ENCODE measurements around the gene IFNA5. TPM values are rescaled to one million over a fixed set of nuclear protein-coding genes. Genes with fewer than 3 reads are reported as not detected.

Gene IFNA5
- total RNA-seq, 1 experiment from 2014 or later, result not detected

DNA sequence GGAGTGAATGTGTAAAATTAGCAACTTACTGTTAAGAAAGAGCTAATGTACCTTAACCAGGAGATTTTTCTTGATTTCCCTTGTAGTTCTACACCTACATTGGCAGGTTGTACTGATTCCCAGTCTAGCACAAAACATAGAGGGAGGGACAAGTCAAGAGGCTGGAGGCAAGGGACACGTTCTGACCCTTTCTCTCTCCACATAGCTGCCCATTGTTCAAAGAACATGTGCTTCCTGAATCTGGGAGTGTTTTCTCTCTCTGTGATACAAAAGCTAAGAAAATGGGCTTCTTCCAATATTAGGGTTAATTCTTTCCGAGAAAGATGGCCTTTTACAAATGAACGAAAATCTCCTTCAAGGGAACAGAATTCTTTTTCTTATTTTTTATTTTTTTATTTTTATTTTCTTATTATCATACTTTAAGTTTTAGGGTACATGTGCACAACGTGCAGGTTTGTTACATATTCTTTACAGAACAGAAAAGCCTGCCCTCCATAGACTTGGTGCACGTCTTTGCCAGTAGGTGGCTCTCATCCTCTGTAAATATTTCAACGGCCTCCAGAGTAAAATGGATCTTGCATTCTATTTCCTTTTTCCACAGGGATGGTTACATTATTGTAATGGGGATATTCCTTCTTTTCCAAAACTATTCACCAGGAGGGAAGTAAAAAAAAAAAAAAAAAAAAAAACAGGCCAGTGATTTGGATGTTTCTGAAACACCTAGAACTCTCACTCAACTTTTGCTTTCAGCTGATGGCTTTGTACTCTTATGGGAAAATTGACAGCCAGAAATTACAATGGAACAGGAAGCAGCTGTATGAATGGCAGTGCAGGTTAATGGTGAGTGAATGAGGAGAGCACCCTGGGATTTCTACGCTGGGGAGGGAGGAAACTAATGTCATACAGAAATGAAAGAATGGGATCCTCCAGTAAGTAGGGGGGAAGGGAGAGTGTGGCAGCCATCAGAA is 13.1 kb upstream of the IFNA5 start:
- Histone ChIP-seq H4K20me1 (ENCODE audit: insufficient read depth) (no peaks in the 10 kb centered on the region), H3K27ac (ENCODE audit: low read depth, low read length) (no peak overlapping the region), H3K9me2 (ENCODE audit: insufficient read depth) (no peaks in the 10 kb centered on the region), H3K9ac (ENCODE audit: low read length) (no peak overlapping the region), H3K4me3 (replicated peaks in 1 of 2; ENCODE audit: low read depth in 1 of 2, low read length in 2 of 2) (no peak overlapping the region), H3K9me3 (ENCODE audit: control insufficient read depth in 1 of 2, insufficient read depth in 1 of 2, low read depth in 1 of 2, low read length in 2 of 2) (no peaks in the 10 kb centered on the region), H2AFZ (ENCODE audit: low read depth, low read length, poor library complexity, severe bottlenecking) (peak overlapping the region; percentile 52), H3K4me1 (ENCODE audit: control insufficient read depth in 1 of 2, insufficient read depth in 2 of 2, low read length in 2 of 2) (peaks cover 3 to 10% of the 10 kb centered on the region in 2 experiments; a peak in 3 of 4 replicates), H3K79me2 (ENCODE audit: insufficient read depth, low read length) (no peaks in the 10 kb centered on the region), H3K36me3 (ENCODE audit: control insufficient read depth in 1 of 2, insufficient read depth in 2 of 2, low read length in 2 of 2) (no peaks in the 10 kb centered on the region), H3K4me2 (ENCODE audit: low read length) (peak overlapping the region; percentile 42), H3K27me3 (ENCODE audit: insufficient read depth, low read length) (no peaks in the 10 kb centered on the region)
- ChIA-PET CTCF (interaction anchor here (0.6 to 3.3 kb wide), 19 partner anchors 8 to 1519 kb away, joined by 3 to 21 read pairs (median 4); no protein-coding TSS in a partner anchor), POLR2A (interaction anchor here (1.0 kb wide), 1 partner anchor 204 kb away, joined by 3 read pairs; no protein-coding TSS in a partner anchor), RAD21 (ENCODE audit: low non-redundant PET in 1 of 2, low total read pairs in 2 of 2, uncharacterized antibody in 2 of 2, unreplicated experiment in 2 of 2) (interaction anchor here in 1 of 2 experiments (0.6 to 0.7 kb wide), 3 partner anchors 83 to 809 kb away, joined by 4 read pairs; no protein-coding TSS in a partner anchor)
- DNase-seq (ENCODE audit: low read depth, low spot score) (no peak), ATAC-seq (peak; percentile 89)
- TF ChIP-seq REST (IDR thresholded peaks at IDR 0.05; ENCODE audit: low read depth) (no peak), RAD21 (IDR thresholded peaks at IDR 0.05; ENCODE audit: low read depth) (peak; percentile 69), CTCF (IDR thresholded peaks at IDR 0.05 in 2 of 3, conservative IDR thresholded peaks at IDR 0.05 in 1 of 3; ENCODE audit: borderline replicate concordance in 1 of 3, insufficient read depth in 1 of 3, low read depth in 2 of 3, low read length in 2 of 3) (peak; percentile 54 to 68 (median 63); a peak in 5 of 6 replicates), CEBPB (IDR thresholded peaks at IDR 0.05; ENCODE audit: low read depth) (no peak), SRF (IDR thresholded peaks at IDR 0.05; ENCODE audit: low read depth) (no peak), EZH2 (IDR thresholded peaks at IDR 0.05) (no peak), MAX (IDR thresholded peaks at IDR 0.05) (no peak)
- TF ChIP-seq, protein P1, sequence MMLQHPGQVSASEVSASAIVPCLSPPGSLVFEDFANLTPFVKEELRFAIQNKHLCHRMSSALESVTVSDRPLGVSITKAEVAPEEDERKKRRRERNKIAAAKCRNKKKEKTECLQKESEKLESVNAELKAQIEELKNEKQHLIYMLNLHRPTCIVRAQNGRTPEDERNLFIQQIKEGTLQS (IDR thresholded peaks at IDR 0.05), result no peak
- intact Hi-C loops (cut with micrococcal nuclease), result no loop called here
- no TSS peak for BruUV-seq (replicated peaks)

Data from HCT116 (cell line).